Fibroblast of lung (primary cell): ENCODE measurements around the gene CNOT1. TPM values are rescaled to one million over a fixed set of nuclear protein-coding genes. Genes with fewer than 3 reads are reported as not detected.

ENCODE experiments used
- DNase-seq, 2 donors: peaks; one replicate each; pipeline versions ENCODE4 v3.0.0 to v3.0.0-alpha.2; 2010; ENCODE audit warnings: low read depth in 2 of 2
- H2AFZ ChIP-seq: 2 replicates; pipeline ENCODE4 v1.5.1; 2012; ENCODE audit warnings: low read length, control low read depth, inconsistent platforms
- H3K27ac ChIP-seq: 2 replicates; pipeline ENCODE4 v1.5.1; 2011; ENCODE audit warnings: low read length, control low read depth; ENCODE audit not compliant: insufficient read depth
- H3K27me3 ChIP-seq: 2 replicates; pipeline ENCODE4 v1.5.1; 2011; ENCODE audit warnings: mild to moderate bottlenecking, low read length; ENCODE audit not compliant: control insufficient read depth, insufficient read depth
- H3K36me3 ChIP-seq: 2 replicates; pipeline ENCODE4 v1.5.1; 2011; ENCODE audit warnings: low read length; ENCODE audit not compliant: control insufficient read depth, insufficient read depth
- H3K4me1 ChIP-seq: 2 replicates; pipeline ENCODE4 v1.5.1; 2011; ENCODE audit warnings: low read length; ENCODE audit not compliant: control insufficient read depth, insufficient read depth; ENCODE audit errors: extremely low read depth
- H3K4me2 ChIP-seq: 2 replicates; pipeline ENCODE4 v1.5.1; 2011; ENCODE audit warnings: low read length, control low read depth; ENCODE audit not compliant: insufficient read depth; ENCODE audit errors: extremely low read depth
- H3K4me3 ChIP-seq, 4 experiments: fragments of 200-600 bp in 1 of 4; sonication (generic) in 1 of 4; replicated peaks in 1 of 4; 2 replicates each; pipeline ENCODE4 v1.5.1; 2011 to 2016; ENCODE audit warnings: low read length in 4 of 4, low read depth in 3 of 4, mild to moderate bottlenecking in 3 of 4, control low read depth in 2 of 4, inconsistent platforms in 1 of 4, mixed read lengths in 1 of 4; ENCODE audit not compliant: insufficient read depth in 1 of 4; ENCODE audit errors: control extremely low read depth in 1 of 4
- H3K79me2 ChIP-seq: 2 replicates; pipeline ENCODE4 v1.5.1; 2012; ENCODE audit warnings: mild to moderate bottlenecking, low read length, inconsistent platforms; ENCODE audit not compliant: control insufficient read depth, insufficient read depth
- H3K9ac ChIP-seq: 2 replicates; pipeline ENCODE4 v1.5.1; 2011; ENCODE audit warnings: mild to moderate bottlenecking, low read length, control low read depth; ENCODE audit not compliant: insufficient read depth
- H3K9me3 ChIP-seq: 2 replicates; pipeline ENCODE4 v1.5.1; 2012; ENCODE audit warnings: low read depth, low read length; ENCODE audit not compliant: control insufficient read depth, insufficient read depth
- H4K20me1 ChIP-seq: 2 replicates; pipeline ENCODE4 v1.5.1; 2011; ENCODE audit warnings: low read length; ENCODE audit not compliant: control insufficient read depth, insufficient read depth; ENCODE audit errors: extremely low read depth
- CTCF ChIP-seq, 2 donors: IDR thresholded peaks in 1 of 2; conservative IDR thresholded peaks in 1 of 2; 1 replicate in 1 of 2; 2 replicates in 1 of 2; pipeline ENCODE4 v1.5.1; 2011 to 2012; ENCODE audit warnings: low read length in 2 of 2, control low read depth in 1 of 2, inconsistent platforms in 1 of 2, low read depth in 1 of 2, mild to moderate bottlenecking in 1 of 2
- EZH2 ChIP-seq: IDR thresholded peaks from 2 replicates; pipeline ENCODE4 v1.5.1; 2012; ENCODE audit warnings: low read length, control low read depth, mild to moderate bottlenecking; ENCODE audit errors: missing control alignments
- polyA plus RNA-seq, 2 donors: library from polyadenylated mRNA; depleted of rRNA in 1 of 2; stranded (reverse) in 1 of 2; unstranded in 1 of 2; fragments of >200 nt; gene quantifications; 2 replicates each; pipeline ENCODE4 v1.2.1, GENCODE V29; 2011 to 2012; ENCODE audit warnings: missing spikeins in 1 of 2
- total RNA-seq: library from RNA; depleted of rRNA; stranded (reverse); fragments of >200 nt; gene quantifications from 2 replicates; pipeline ENCODE4 v1.2.1, GENCODE V29; 2014

Gene CNOT1
- total and polyA plus RNA-seq, 2 donors (not counting 1 experiment from before 2014, with no cell fraction given): 59.0 to 162 TPM

GRCh38 chr16:58584831-58585505 lies 44.7 kb downstream of the CNOT1 start:
- H3K79me2 ChIP-seq: no peaks in the 10 kb centered on the region
- H3K9me3 ChIP-seq: no peaks in the 10 kb centered on the region
- H4K20me1 ChIP-seq: no peaks in the 10 kb centered on the region
- H3K9ac ChIP-seq: no peak overlapping the region
- no peaks in the 10 kb centered on the region for H3K4me1 ChIP-seq
- H3K4me2 ChIP-seq: no peak overlapping the region
- no peak overlapping the region for H2AFZ ChIP-seq
- TF ChIP-seq CTCF (conservative IDR thresholded peaks at IDR 0.05 in 1 of 2, IDR thresholded peaks at IDR 0.05 in 1 of 2; ENCODE audit: low read depth in 1 of 2, low read length in 2 of 2) (no peak), EZH2 (no peak)
- peaks cover 9% of the 10 kb centered on the region for H3K36me3 ChIP-seq
- no peak overlapping the region for H3K27ac ChIP-seq
- H3K4me3 ChIP-seq: no peak overlapping the region
- H3K27me3 ChIP-seq: no peaks in the 10 kb centered on the region
- peak in 1 of 2 donors; percentile 18 for DNase-seq

GRCh38 chr16:58582971-58583765 lies 46.5 kb downstream of the CNOT1 start:
- peaks cover 14% of the 10 kb centered on the region for H3K36me3 ChIP-seq
- no peak overlapping the region for H3K4me3 ChIP-seq
- H3K4me2 ChIP-seq: no peak overlapping the region
- no peak overlapping the region for H2AFZ ChIP-seq
- TF ChIP-seq EZH2 (no peak), CTCF (conservative IDR thresholded peaks at IDR 0.05 in 1 of 2, IDR thresholded peaks at IDR 0.05 in 1 of 2; ENCODE audit: low read depth in 1 of 2, low read length in 2 of 2) (no peak)
- H4K20me1 ChIP-seq: no peaks in the 10 kb centered on the region
- no peaks in the 10 kb centered on the region for H3K9me3 ChIP-seq
- peak in 1 of 2 donors; percentile 39 for DNase-seq
- no peak overlapping the region for H3K9ac ChIP-seq
- H3K79me2 ChIP-seq: no peaks in the 10 kb centered on the region
- no peak overlapping the region for H3K27ac ChIP-seq
- no peaks in the 10 kb centered on the region for H3K4me1 ChIP-seq
- no peaks in the 10 kb centered on the region for H3K27me3 ChIP-seq

GRCh38 chr16:58582133-58582532 lies 47.5 kb downstream of the CNOT1 start:
- Histone ChIP-seq H3K4me1 (no peaks in the 10 kb centered on the region), H4K20me1 (no peaks in the 10 kb centered on the region), H3K79me2 (no peaks in the 10 kb centered on the region), H3K27ac (no peak overlapping the region), H3K36me3 (peaks cover 16% of the 10 kb centered on the region), H3K9ac (no peak overlapping the region), H3K4me2 (no peak overlapping the region), H3K9me3 (no peaks in the 10 kb centered on the region), H2AFZ (no peak overlapping the region), H3K4me3 (no peak overlapping the region), H3K27me3 (no peaks in the 10 kb centered on the region)
- no peak for DNase-seq
- TF ChIP-seq CTCF (conservative IDR thresholded peaks at IDR 0.05 in 1 of 2, IDR thresholded peaks at IDR 0.05 in 1 of 2; ENCODE audit: low read depth in 1 of 2, low read length in 2 of 2) (no peak), EZH2 (no peak)
